AG10803 (cell line): ENCODE results near the gene TRPM5.

Source experiments
- DNase-seq: peaks from one replicate; pipeline ENCODE4 v3.0.0; 2010; ENCODE audit warnings: low read depth
- H3K4me3 ChIP-seq: 2 replicates; pipeline ENCODE4 v1.5.1; 2011; ENCODE audit warnings: mild to moderate bottlenecking, low read length, control low read depth
- TF ChIP-seq, protein P1 (sequence below): conservative IDR thresholded peaks from 2 replicates; pipeline ENCODE4 v1.5.1; 2011; ENCODE audit warnings: mild to moderate bottlenecking, low read length, control low read depth, inconsistent platforms

TRPM5 gene

GRCh38 chr11:2411446-2412305 lies 32.6 kb downstream of the TRPM5 start:
- no peak overlapping the region for H3K4me3 ChIP-seq
- TF ChIP-seq, protein P1, sequence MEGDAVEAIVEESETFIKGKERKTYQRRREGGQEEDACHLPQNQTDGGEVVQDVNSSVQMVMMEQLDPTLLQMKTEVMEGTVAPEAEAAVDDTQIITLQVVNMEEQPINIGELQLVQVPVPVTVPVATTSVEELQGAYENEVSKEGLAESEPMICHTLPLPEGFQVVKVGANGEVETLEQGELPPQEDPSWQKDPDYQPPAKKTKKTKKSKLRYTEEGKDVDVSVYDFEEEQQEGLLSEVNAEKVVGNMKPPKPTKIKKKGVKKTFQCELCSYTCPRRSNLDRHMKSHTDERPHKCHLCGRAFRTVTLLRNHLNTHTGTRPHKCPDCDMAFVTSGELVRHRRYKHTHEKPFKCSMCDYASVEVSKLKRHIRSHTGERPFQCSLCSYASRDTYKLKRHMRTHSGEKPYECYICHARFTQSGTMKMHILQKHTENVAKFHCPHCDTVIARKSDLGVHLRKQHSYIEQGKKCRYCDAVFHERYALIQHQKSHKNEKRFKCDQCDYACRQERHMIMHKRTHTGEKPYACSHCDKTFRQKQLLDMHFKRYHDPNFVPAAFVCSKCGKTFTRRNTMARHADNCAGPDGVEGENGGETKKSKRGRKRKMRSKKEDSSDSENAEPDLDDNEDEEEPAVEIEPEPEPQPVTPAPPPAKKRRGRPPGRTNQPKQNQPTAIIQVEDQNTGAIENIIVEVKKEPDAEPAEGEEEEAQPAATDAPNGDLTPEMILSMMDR: no peak
- no peak for DNase-seq

DNA sequence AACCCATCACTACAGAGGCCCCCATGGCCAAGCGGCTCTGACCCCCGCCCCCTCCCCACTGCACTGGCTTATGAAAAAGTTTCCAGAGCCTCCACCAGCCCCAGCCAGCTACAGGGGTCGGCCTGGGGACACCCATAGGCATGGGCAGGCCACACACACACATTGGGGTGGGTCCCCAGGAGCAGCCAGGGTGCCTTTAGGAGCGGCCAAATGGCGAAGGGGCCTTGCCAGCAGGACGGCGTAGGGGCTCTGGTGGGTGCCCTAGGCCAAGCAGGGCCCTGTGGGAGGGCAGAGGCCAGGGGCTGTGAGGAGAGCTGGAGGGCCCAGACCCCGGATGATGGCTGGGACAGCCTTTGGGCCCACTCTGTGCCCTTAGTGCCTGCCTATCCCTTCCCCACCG lies 33.7 kb downstream of the TRPM5 start:
- no peak for DNase-seq
- TF ChIP-seq, protein P1: no peak
- no peak overlapping the region for H3K4me3 ChIP-seq

DNA sequence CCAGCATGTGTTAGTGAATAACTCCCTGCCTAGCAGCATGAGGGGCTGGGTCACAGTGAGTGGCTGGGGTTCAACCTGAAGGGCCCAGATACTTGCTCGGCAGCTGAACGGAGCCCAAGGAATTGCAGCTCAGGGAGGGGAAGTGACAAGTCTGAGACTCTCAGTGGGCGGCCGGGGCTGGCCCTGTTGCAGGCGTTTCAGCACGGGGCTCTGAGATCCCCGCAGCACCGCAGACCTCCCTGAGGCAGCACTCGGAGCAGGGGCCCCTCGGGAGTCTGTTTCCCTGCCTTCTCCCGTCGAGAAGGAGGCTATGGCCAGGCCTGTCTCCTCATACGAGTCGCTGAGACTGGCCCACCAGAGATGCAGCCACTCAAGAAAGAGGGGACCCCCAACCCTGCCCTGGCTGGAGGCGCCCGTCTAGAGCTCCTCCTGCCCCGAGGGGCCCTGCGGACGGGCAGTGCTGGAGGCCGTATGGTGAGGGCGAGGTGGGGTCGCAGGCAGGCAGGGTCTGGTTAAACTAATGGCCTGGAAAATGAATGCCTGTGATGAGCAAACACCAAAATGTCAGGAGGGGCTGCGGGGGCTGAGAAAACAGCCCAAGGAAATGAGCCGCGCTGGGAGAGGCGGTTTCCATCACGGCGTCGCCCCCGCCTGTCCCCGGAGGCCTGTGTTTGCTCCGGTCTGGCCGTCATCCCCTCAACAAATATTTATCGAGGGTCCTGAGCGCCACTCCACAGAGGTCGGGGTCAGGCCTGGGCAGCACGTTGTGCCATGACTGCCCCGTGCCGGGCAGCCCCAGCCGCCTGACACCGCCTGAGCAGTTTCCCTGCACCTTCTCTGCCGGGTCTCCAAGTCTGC lies 34.5 kb downstream of the TRPM5 start:
- H3K4me3 ChIP-seq: no peak overlapping the region
- TF ChIP-seq, protein P1: no peak
- no peak for DNase-seq

- H3K4me3 ChIP-seq: no peak overlapping the region
- no peak for DNase-seq
- TF ChIP-seq, protein P1: no peak
Observed at GRCh38 chr11:2409126-2409525, 35.2 kb downstream of the TRPM5 start.

GRCh38 chr11:2408671-2409070 lies 35.6 kb downstream of the TRPM5 start:
- TF ChIP-seq, protein P1: no peak
- DNase-seq: no peak
- H3K4me3 ChIP-seq: no peak overlapping the region

- TF ChIP-seq, protein P1: no peak
- no peak overlapping the region for H3K4me3 ChIP-seq
- DNase-seq: no peak
Observed at GRCh38 chr11:2406878-2407410, 37.4 kb downstream of the TRPM5 start.
